HCT116 (cell line): ENCODE measurements around the gene STRAP. TPM values are rescaled to one million over a fixed set of nuclear protein-coding genes. Genes with fewer than 3 reads are reported as not detected.

Experiments used
- ATAC-seq: fragments of 200-7000 bp; cut with Tn5 transposase; 2 replicates; pipeline ENCODE4 v1.9.1; 2020; ENCODE audit warnings: mild to moderate bottlenecking, moderate library complexity
- BruUV-seq: library from RNA; stranded (reverse); fragments of 400-500 nt; replicated peaks from 2 replicates; lab custom pipeline; 2021; lab: Mats Ljungman, UMichigan
- CTCF ChIA-PET: fragments of 300-600 bp; sonication (Branson Sonifier 250); formaldehyde crosslinking; loops from one replicate; lab custom pipeline; 2021; ENCODE audit warnings: antibody characterized with exemption; lab: Charles Lee
- POLR2A ChIA-PET: fragments of 300-600, 350-600 bp; sonication (Branson Sonifier 250); formaldehyde crosslinking; loops from one replicate; lab custom pipeline; 2021; ENCODE audit warnings: antibody characterized with exemption; lab: Charles Lee
- RAD21 ChIA-PET, 2 experiments: fragments of 300-600 bp; sonication (Branson Sonifier 250); formaldehyde crosslinking; loops; one replicate each; lab custom pipeline; 2023; ENCODE audit warnings: low total read pairs in 2 of 2; ENCODE audit not compliant: uncharacterized antibody in 2 of 2, unreplicated experiment in 2 of 2, low non-redundant PET in 1 of 2; lab: Charles Lee
- DNase-seq: peaks from one replicate; pipeline ENCODE4 v3.0.0-alpha.2; 2010; ENCODE audit warnings: low read depth, low spot score
- H2AFZ ChIP-seq: fragments of 200-600 bp; shearing (Covaris generic), sonication (generic); 2 replicates; pipeline ENCODE4 v1.6.1; 2017; ENCODE audit warnings: low read depth, mixed run types, mixed read lengths, antibody characterized with exemption, low read length; ENCODE audit not compliant: poor library complexity, severe bottlenecking
- H3K27ac ChIP-seq: 2 replicates; pipeline ENCODE4 v1.5.1; 2012; ENCODE audit warnings: low read depth, low read length
- H3K27me3 ChIP-seq: fragments of 200-600 bp; sonication (generic); 2 replicates; pipeline ENCODE4 v1.6.1; 2016; ENCODE audit warnings: mixed run types, low read length, mixed read lengths; ENCODE audit not compliant: insufficient read depth
- H3K36me3 ChIP-seq, 2 experiments: fragments of 200-500 bp in 1 of 2; fragments of 200-600 bp in 1 of 2; sonication (Bioruptor generic) in 1 of 2; sonication (generic) in 1 of 2; 2 replicates each; pipeline versions ENCODE4 v1.5.1 to v1.6.1; 2014 to 2016; ENCODE audit warnings: low read length in 2 of 2, inconsistent platforms in 1 of 2, mixed read lengths in 1 of 2, mixed run types in 1 of 2; ENCODE audit not compliant: insufficient read depth in 2 of 2, control insufficient read depth in 1 of 2
- H3K4me1 ChIP-seq, 2 experiments: fragments of 200-600 bp in 1 of 2; sonication (generic) in 1 of 2; 2 replicates each; pipeline versions ENCODE4 v1.5.1 to v1.6.1; 2012 to 2017; ENCODE audit warnings: low read length in 2 of 2, inconsistent platforms in 1 of 2, mild to moderate bottlenecking in 1 of 2, mixed read lengths in 1 of 2, mixed run types in 1 of 2, moderate library complexity in 1 of 2; ENCODE audit not compliant: insufficient read depth in 2 of 2, control insufficient read depth in 1 of 2
- H3K4me2 ChIP-seq: fragments of 200-600 bp; sonication (generic); 2 replicates; pipeline ENCODE4 v1.6.1; 2017; ENCODE audit warnings: mixed run types, low read length, mixed read lengths
- H3K4me3 ChIP-seq, 2 experiments: fragments of 200-600 bp in 1 of 2; sonication (generic) in 1 of 2; replicated peaks in 1 of 2; 2 replicates each; pipeline ENCODE4 v1.5.1; 2011 to 2016; ENCODE audit warnings: low read length in 2 of 2, control low read depth in 1 of 2, low read depth in 1 of 2, mild to moderate bottlenecking in 1 of 2, mixed read lengths in 1 of 2, mixed run types in 1 of 2
- H3K79me2 ChIP-seq: fragments of 200-600 bp; sonication (generic); 2 replicates; pipeline ENCODE4 v1.6.1; 2017; ENCODE audit warnings: mild to moderate bottlenecking, mixed run types, low read length, moderate library complexity, mixed read lengths; ENCODE audit not compliant: insufficient read depth
- H3K9ac ChIP-seq: fragments of 200-600 bp; sonication (generic); 2 replicates; pipeline ENCODE4 v1.6.1; 2016; ENCODE audit warnings: low read length, mixed read lengths
- H3K9me2 ChIP-seq: fragments of 200-600 bp; sonication (generic), shearing (Covaris generic); 2 replicates; pipeline ENCODE4 v1.6.1; 2017; ENCODE audit warnings: mixed run types, mild to moderate bottlenecking, moderate library complexity; ENCODE audit not compliant: insufficient read depth
- H3K9me3 ChIP-seq, 2 experiments: fragments of 200-500 bp in 1 of 2; fragments of 200-600 bp in 1 of 2; sonication (Bioruptor generic) in 1 of 2; sonication (generic) in 1 of 2; 2 replicates each; pipeline ENCODE4 v1.6.1; 2014 to 2017; ENCODE audit warnings: low read length in 2 of 2, mixed read lengths in 2 of 2, inconsistent platforms in 1 of 2, low read depth in 1 of 2, mild to moderate bottlenecking in 1 of 2, mixed run types in 1 of 2, moderate library complexity in 1 of 2; ENCODE audit not compliant: control insufficient read depth in 1 of 2, insufficient read depth in 1 of 2
- H4K20me1 ChIP-seq: fragments of 200-600 bp; sonication (generic), shearing (Covaris generic); 2 replicates; pipeline ENCODE4 v1.6.1; 2017; ENCODE audit warnings: mixed run types, mild to moderate bottlenecking, moderate library complexity; ENCODE audit not compliant: insufficient read depth
- EGR1 ChIP-seq: IDR thresholded peaks from 2 replicates; pipeline ENCODE4 v1.6.1; 2012; ENCODE audit warnings: low read depth
- EZH2phosphoT487 ChIP-seq: fragments of 200-600 bp; IDR thresholded peaks from 2 replicates; pipeline ENCODE4 v1.6.1; 2018; ENCODE audit warnings: antibody characterized with exemption, borderline replicate concordance
- RAD21 ChIP-seq: IDR thresholded peaks from 2 replicates; pipeline ENCODE4 v1.6.1; 2012; ENCODE audit warnings: low read depth, mild to moderate bottlenecking
- SIN3A ChIP-seq: IDR thresholded peaks from 2 replicates; pipeline ENCODE4 v1.6.1; 2012; ENCODE audit warnings: low read depth
- intact Hi-C: fragments of 100-400 bp; cut with micrococcal nuclease; formaldehyde crosslinking; loops from 2 replicates; pipeline ENCODE4 v1.10.0; 2022
- total RNA-seq: library from RNA; stranded (reverse); gene quantifications from one replicate; pipeline ENCODE4 v1.2.1, GENCODE V29; 2021; ENCODE audit not compliant: unreplicated experiment
- TF ChIP-seq, protein P1 (sequence below), 3 experiments: fragments of 200-600 bp in 1 of 3; sonication (generic) in 1 of 3; IDR thresholded peaks in 2 of 3; conservative IDR thresholded peaks in 1 of 3; 2 replicates each; pipeline ENCODE4 v1.5.1; 2012 to 2017; ENCODE audit warnings: low read depth in 2 of 3, low read length in 2 of 3, antibody characterized with exemption in 1 of 3, borderline replicate concordance in 1 of 3, control low read depth in 1 of 3, mild to moderate bottlenecking in 1 of 3, mixed read lengths in 1 of 3, mixed run types in 1 of 3, moderate library complexity in 1 of 3; ENCODE audit not compliant: insufficient read depth in 1 of 3
- TF ChIP-seq, protein P2 (sequence below): IDR thresholded peaks from 2 replicates; pipeline ENCODE4 v1.6.1; 2012; ENCODE audit warnings: low read depth

STRAP gene
- total RNA-seq, 1 experiment from 2014 or later, result 156 TPM

DNA sequence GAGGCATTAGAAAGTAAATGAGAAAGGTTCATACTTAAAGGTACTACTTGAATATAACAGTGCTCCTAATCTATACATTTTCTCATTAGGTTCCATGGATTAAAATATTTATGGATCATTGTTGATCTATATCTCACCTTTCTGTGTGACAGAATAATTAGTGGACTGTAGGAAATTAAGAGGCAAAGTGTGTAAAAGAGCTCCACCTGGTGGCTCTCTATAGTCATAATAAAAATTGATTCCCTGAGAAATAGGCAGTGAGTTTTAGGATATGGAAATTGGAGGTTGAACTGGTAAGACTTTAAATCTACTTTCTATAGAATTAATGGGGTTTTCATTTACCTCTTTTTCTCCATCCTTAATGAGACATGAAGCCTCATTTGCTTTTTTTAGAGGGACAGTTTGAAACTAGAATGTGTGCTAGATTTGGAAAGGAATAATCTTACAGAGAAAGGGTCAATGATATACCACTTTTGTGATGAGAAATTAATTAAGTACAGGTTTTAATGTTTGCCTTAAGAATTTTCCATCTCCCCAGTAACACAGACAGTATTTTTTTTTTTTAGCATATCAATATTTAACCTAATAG lies 17.2 kb downstream of the STRAP start:
- intact Hi-C loops, result loop anchor here (1.0 kb wide), 1 partner anchor 309 kb away; no protein-coding TSS in a partner anchor
- ATAC-seq (peak; percentile 75), DNase-seq (no peak)
- Histone ChIP-seq H2AFZ (no peak overlapping the region), H3K9me2 (no peaks in the 10 kb centered on the region), H4K20me1 (peaks cover 9% of the 10 kb centered on the region; the same call in 1 of the 2 replicates), H3K36me3 (peaks cover 60 to 76% of the 10 kb centered on the region in 2 experiments), H3K4me3 (no peak overlapping the region), H3K9ac (no peak overlapping the region), H3K27ac (no peak overlapping the region), H3K4me2 (no peak overlapping the region), H3K9me3 (no peaks in the 10 kb centered on the region), H3K4me1 (no peaks in the 10 kb centered on the region), H3K79me2 (peaks cover 51% of the 10 kb centered on the region), H3K27me3 (no peaks in the 10 kb centered on the region)
- ChIA-PET POLR2A (interaction anchor here (1.5 kb wide), 1 partner anchor 15 kb away, joined by 3 read pairs; no protein-coding TSS in a partner anchor), CTCF (interaction anchor here (0.6 to 3.0 kb wide), 8 partner anchors 8 to 367 kb away, joined by 3 to 26 read pairs (median 4); partner anchors contain the start of gene DERA), RAD21 (interaction anchor here in 1 of 2 experiments (0.6 to 0.7 kb wide), 2 partner anchors 42 to 367 kb away, joined by 3 to 4 read pairs; no protein-coding TSS in a partner anchor)
- no TSS peak for BruUV-seq
- TF ChIP-seq, protein P1, sequence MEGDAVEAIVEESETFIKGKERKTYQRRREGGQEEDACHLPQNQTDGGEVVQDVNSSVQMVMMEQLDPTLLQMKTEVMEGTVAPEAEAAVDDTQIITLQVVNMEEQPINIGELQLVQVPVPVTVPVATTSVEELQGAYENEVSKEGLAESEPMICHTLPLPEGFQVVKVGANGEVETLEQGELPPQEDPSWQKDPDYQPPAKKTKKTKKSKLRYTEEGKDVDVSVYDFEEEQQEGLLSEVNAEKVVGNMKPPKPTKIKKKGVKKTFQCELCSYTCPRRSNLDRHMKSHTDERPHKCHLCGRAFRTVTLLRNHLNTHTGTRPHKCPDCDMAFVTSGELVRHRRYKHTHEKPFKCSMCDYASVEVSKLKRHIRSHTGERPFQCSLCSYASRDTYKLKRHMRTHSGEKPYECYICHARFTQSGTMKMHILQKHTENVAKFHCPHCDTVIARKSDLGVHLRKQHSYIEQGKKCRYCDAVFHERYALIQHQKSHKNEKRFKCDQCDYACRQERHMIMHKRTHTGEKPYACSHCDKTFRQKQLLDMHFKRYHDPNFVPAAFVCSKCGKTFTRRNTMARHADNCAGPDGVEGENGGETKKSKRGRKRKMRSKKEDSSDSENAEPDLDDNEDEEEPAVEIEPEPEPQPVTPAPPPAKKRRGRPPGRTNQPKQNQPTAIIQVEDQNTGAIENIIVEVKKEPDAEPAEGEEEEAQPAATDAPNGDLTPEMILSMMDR (IDR thresholded peaks at IDR 0.05 in 2 of 3, conservative IDR thresholded peaks at IDR 0.05 in 1 of 3; ENCODE audit: borderline replicate concordance in 1 of 3, insufficient read depth in 1 of 3, low read depth in 2 of 3, low read length in 2 of 3), result peak; percentile 43 to 79 (median 54); a peak in 5 of 6 replicates
- TF ChIP-seq SIN3A (no peak), RAD21 (peak; percentile 59), EGR1 (no peak), EZH2phosphoT487 (no peak)
- TF ChIP-seq, protein P2, sequence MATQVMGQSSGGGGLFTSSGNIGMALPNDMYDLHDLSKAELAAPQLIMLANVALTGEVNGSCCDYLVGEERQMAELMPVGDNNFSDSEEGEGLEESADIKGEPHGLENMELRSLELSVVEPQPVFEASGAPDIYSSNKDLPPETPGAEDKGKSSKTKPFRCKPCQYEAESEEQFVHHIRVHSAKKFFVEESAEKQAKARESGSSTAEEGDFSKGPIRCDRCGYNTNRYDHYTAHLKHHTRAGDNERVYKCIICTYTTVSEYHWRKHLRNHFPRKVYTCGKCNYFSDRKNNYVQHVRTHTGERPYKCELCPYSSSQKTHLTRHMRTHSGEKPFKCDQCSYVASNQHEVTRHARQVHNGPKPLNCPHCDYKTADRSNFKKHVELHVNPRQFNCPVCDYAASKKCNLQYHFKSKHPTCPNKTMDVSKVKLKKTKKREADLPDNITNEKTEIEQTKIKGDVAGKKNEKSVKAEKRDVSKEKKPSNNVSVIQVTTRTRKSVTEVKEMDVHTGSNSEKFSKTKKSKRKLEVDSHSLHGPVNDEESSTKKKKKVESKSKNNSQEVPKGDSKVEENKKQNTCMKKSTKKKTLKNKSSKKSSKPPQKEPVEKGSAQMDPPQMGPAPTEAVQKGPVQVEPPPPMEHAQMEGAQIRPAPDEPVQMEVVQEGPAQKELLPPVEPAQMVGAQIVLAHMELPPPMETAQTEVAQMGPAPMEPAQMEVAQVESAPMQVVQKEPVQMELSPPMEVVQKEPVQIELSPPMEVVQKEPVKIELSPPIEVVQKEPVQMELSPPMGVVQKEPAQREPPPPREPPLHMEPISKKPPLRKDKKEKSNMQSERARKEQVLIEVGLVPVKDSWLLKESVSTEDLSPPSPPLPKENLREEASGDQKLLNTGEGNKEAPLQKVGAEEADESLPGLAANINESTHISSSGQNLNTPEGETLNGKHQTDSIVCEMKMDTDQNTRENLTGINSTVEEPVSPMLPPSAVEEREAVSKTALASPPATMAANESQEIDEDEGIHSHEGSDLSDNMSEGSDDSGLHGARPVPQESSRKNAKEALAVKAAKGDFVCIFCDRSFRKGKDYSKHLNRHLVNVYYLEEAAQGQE, result no peak
